ENCODE results near the gene PSORS1C2.
"Not testable (repeated sequence)": the region's sequence is repeated elsewhere in the genome, so short reads cannot be mapped to it uniquely, and the experiment has no call there.

PSORS1C2 gene

GRCh38 chr6:31138982-31139381, at the start of gene PSORS1C2:
Gene PSORS1C2 (minus strand): TSS chr6:31139066. CDS start chr6:31139026, 40 bp downstream.
- no peak for DNase-seq

- no peak for DNase-seq
Observed at GRCh38 chr6:31187780-31188194, 48.9 kb upstream of the PSORS1C2 start.

DNA sequence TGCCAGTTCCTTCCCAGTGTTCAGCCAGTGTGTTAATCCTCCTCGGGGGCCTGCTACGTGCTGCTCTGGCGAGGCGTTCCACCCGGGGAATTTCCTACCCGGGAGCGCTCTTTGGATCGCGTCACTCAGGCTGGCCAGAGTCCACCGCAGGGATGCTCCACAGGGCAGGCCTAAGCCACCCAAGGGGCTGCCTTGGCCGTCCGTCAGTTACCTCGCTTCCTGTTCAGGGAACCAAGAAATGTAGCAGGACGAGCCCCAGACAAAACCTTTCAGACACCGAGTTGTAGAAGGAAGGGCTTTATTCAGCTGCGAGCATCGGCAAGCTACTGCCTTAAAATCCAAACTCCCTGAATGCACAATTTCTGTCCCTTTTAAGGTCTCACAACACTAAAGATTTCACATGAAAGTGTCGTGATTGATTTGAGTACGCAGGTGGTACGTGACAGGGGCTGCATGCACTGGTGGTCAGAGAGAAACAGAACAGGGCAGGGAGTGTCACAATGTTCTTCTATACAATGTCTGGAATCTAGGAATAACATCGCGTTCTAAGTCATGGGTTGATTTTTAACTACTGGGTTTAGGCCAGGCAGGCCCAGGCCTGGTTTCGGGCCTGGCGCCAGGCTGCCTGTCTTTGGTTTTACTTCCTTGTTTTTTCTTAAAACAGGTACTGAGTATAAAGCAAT, 47.3 kb upstream of the PSORS1C2 start:
- no peak for DNase-seq

DNA sequence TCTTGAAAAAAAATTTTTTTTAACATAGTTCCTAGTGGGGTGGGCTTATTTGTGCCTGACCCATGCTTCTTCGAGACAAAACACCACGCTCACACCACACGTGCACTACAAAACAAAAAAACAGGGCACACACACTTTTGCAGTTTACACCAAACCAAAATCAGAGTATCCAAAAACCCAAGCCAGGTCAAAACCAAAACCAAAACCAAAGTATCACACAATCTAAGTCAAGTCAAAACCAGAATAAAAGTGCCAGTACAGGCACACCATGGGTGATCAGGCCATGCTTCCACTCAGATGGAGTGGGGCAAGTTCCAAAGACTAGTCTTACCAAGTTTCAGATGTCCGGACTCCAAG, 46.8 kb upstream of the PSORS1C2 start:
- DNase-seq = not testable (repeated sequence)

DNA sequence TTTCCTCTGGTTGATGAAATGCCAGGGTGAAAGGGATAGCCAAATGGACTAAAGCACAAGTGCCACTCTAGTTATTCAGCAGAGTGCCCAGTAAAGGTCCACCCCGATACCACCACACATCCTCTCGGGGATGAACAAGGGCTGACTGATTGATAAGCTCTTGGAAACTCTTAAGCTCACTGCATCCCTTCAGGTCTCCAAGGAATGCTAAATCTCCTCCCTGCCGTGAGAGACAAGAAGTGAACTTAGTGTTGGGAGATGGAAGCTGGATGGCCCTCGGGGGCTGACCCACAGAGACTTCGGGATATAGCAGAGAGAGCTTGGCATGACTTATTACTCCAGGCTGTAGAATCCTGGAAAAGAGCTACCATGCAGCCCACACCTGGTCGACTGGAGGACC, 45.0 kb upstream of the PSORS1C2 start:
- not testable (repeated sequence) for DNase-seq

DNA sequence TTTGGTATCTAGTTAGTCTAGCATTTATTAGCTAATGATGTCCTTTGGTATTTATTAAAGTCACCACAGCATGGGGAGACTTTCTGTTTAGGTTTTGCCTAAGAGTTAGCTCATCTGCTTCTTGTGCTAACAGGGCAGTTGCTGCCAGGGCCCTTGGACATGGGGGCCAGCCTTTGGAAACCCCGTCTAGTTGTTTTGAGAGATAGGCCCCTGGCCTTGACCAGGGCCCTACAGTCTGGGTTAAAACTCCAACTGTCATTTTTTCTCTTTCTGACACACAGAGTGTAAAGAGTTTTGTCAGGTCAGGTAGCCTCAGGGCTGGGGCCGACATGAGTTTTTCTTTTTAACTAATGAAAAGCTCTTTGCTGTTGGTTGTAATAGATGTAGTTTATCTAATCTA, 44.4 kb upstream of the PSORS1C2 start:
- DNase-seq = not testable (repeated sequence)

GRCh38 chr6:31180500-31180899, 41.6 kb upstream of the PSORS1C2 start:
- DNase-seq = no peak

DNA sequence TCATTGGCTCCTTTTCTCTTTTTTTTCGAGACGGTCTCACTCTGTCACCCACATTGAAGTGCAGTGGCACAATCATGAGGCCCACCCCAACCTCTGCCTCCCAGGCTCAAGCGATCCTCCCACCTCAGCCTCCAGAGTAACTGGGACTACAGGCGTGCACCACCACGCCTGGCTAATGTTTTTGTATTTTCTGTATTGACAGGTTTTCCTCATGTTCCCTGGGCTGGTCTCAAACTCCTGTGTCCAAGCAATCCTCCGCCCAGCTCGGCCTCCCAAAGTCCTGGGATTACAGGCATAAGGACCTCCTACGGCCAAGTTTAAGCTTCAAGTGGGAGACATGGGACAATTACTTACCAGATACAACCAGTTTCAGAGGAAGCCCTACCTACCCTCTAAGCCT, 41.0 kb upstream of the PSORS1C2 start:
- no peak for DNase-seq

DNA sequence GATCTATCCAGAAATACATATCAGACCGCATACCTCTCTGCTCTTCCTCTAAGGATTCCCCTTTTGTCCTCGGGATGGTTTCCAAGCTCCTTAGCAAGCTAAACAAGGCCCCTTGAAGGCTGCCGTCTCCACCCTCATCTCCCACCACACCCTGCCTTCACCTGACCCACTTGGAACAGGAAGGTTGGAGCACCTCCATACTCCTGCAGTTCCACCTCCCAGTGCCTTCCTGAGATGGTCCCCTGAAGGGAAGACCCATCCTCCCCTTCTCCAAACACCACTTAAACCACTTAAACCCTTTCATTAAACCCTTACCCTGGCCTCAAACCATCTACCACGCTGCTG, 40.1 kb upstream of the PSORS1C2 start:
- no peak for DNase-seq

DNA sequence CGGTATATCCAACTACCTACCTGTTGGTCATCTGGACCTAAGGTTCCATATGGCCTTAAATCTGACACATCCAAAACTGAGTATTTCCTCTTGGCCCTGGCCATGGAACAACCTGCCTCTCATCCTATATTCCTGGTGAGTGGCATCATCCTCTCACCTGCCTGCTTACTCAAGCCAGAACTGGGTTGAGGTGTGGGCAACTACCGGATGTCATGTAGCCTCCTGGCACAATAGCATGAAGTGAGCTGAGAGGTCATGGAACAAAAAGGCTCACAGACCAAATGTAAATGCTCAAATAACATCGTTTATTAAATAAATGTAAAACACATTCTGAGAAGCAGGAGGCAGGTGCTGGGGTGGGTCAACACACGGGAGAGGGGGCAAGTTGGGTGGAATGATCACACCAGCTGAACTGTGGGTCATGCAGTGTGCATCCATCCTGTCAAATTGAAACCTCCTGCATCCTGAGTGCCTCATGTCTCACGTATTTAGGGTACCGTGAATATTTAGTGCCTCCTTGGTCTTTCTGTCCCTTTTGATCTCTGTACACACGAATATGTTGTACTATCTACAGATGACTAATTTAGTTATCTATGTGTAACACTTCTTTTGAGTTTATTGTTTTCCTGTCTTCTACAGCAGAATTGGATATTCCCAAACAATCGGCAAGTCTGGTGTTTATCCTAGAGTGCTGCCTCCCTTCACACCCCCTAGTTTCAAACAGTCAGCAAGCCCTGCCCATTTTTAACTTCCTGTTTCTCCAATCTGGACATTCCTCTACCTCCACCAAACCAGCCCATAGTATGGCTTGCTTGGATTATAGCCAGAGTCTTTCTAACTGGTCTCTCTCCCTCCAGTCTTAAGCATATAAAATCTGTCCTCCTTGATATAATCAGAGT, 39.5 kb upstream of the PSORS1C2 start:
- no peak for DNase-seq

- no peak for DNase-seq
Observed at GRCh38 chr6:31175971-31176370, 37.1 kb upstream of the PSORS1C2 start.

GRCh38 chr6:31174378-31174777, 35.5 kb upstream of the PSORS1C2 start:
- DNase-seq = no peak

DNA sequence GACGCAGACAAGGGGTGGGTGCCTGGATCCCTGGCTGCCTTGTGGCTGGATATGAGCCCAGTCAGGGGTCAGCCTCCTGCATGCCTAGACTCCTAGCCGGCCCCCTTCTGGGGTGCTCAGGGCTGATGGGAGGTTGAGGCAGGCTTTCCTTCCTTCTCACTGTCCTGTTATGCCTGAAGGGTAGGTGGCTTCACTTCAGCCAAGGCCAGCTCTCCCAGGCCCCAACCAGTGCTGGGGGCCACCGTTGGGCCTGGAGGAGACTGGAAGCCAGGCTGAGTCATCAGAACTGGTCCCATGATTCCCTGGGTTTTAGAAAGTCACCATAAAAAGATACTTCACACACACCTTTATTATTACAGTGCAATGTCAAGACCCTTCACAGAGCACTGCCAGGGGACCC, 34.5 kb upstream of the PSORS1C2 start:
- DNase-seq = no peak

DNA sequence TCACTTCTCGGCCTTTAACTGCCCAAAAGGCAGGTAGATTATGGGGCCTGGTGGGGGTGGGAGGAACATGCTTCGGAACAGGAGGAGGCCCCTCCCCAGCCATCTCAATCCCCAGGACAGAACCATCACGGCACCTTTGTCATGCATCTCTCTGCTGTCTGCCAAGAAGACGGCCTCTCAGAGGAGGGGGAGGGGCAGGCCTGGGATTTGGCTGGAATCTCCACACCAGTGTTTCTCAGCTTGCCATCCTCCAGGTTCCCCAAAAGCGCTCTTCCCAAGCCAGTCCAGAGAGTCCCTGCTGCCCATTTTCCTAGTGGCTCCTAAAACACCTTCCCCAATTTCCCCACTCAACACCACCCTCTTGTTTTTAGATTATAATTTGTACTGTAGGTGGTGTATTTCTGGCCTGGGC, 34.1 kb upstream of the PSORS1C2 start:
- no peak for DNase-seq

GRCh38 chr6:31171931-31172905, 33.4 kb upstream of the PSORS1C2 start:
- DNase-seq = no peak

- DNase-seq = no peak
Observed at GRCh38 chr6:31170987-31171671, 32.3 kb upstream of the PSORS1C2 start.

DNA sequence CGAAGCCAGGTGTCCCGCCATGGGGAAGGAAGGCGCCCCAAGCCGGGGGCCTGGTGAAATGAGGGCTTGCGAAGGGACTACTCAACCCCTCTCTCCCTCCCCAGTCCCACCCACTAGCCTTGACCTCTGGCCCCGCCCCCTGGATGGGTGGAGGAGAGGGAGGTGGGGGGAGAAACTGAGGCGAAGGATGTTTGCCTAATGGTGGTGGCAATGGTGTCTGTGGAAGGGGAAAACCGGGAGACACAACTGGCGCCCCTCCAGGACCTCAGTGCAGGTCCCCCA, 31.7 kb upstream of the PSORS1C2 start, which contains the start of gene POU5F1:
Gene POU5F1, minus strand, starts transcription at position 83 of the 282 bp plus-strand sequence. Its CDS starts 62 bp downstream, at position 21.
- no peak for DNase-seq

DNA sequence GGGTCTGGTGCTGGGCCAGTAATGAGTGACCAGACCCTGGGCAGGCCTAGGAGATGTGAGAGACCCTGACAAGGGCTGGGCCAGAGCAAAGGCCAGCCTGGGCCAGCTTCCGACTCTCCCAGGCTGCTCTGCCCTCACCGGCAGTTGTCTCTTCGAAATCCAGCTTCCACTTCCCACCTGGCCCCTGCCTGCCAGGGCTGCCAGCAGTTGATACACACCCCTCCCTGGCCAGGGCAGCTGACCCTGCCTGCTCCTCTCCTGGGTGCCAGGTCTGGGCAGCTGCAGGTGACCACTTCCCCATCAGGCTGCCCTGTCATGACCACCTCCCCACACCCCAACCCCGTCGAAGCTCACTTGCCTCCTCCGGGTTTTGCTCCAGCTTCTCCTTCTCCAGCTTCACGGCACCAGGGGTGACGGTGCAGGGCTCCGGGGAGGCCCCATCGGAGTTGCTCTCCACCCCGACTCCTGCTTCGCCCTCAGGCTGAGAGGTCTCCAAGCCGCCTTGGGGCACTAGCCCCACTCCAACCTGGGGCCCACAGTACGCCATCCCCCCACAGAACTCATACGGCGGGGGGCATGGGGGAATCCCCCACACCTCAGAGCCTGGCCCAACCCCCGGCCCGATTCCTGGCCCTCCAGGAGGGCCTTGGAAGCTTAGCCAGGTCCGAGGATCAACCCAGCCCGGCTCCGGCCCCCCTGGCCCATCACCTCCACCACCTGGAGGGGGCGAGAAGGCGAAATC, 31.2 kb upstream of the PSORS1C2 start:
- not testable (repeated sequence) for DNase-seq

GRCh38 chr6:31169123-31169857, 30.4 kb upstream of the PSORS1C2 start:
- DNase-seq = no peak

DNA sequence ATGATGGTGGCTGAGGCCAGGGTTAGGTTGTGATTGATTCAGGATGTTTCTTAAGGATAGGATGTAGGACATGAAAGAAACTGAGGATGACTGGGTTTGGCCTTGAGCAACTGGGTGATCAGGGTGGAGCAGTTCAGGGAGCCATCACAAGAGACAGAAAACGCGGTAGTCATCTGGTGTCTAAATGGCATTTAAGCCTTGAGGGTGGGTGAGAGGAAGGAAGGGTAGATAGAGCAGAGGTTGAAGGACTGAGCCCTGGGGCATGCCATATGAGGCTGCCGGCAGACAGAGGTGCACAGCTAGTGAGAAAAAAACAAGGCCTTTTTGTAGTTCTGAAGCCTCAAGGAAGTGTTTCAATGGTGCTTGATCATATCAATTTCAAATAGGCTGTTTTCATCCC, 29.7 kb upstream of the PSORS1C2 start:
- no peak for DNase-seq

- DNase-seq = no peak
Observed at GRCh38 chr6:31165986-31166385, 27.1 kb upstream of the PSORS1C2 start.
